HEK293T (cell line): ENCODE data around the gene C4orf17.

Experiments
- CTCF ChIA-PET: fragments of 350-600 bp; formaldehyde crosslinking; extraction: SDS; loops from one replicate; lab custom pipeline; 2021; ENCODE audit warnings: antibody characterized with exemption, inconsistent platforms; lab: Yijun Ruan, JAX
- POLR2A ChIA-PET: fragments of 350-600 bp; formaldehyde crosslinking; extraction: SDS; loops from one replicate; lab custom pipeline; 2020; ENCODE audit warnings: antibody characterized with exemption, inconsistent platforms; lab: Yijun Ruan, JAX
- DNase-seq: peaks from one replicate; pipeline ENCODE4 v3.0.0; 2012; ENCODE audit warnings: mixed read lengths; ENCODE audit errors: extremely low spot score
- ARNT ChIP-seq: fragments of 450-650 bp; IDR thresholded peaks from 2 replicates; pipeline ENCODE4 v1.6.1; 2017; ENCODE audit warnings: mild to moderate bottlenecking
- BHLHE40 ChIP-seq: fragments of 450-650 bp; IDR thresholded peaks from 2 replicates; pipeline ENCODE4 v1.6.1; 2016; ENCODE audit warnings: mild to moderate bottlenecking, moderate library complexity, borderline replicate concordance
- CTBP1 ChIP-seq: fragments of 450-650 bp; IDR thresholded peaks from 2 replicates; pipeline ENCODE4 v1.6.1; 2016; ENCODE audit warnings: borderline replicate concordance
- ELF4 ChIP-seq: fragments of 450-650 bp; IDR thresholded peaks from 2 replicates; pipeline ENCODE4 v1.6.1; 2017; ENCODE audit warnings: antibody characterized with exemption
- FOXA1 ChIP-seq: fragments of 450-650 bp; IDR thresholded peaks from 2 replicates; pipeline ENCODE4 v1.6.1; 2016; ENCODE audit warnings: mild to moderate bottlenecking
- FOXK2 ChIP-seq: fragments of 450-650 bp; IDR thresholded peaks from 2 replicates; pipeline ENCODE4 v1.6.1; 2016; ENCODE audit warnings: mild to moderate bottlenecking
- FOXM1 ChIP-seq: fragments of 450-650 bp; IDR thresholded peaks from 2 replicates; pipeline ENCODE4 v1.6.1; 2017; ENCODE audit warnings: mild to moderate bottlenecking, borderline replicate concordance
- HDGF ChIP-seq: fragments of 450-650 bp; IDR thresholded peaks from 2 replicates; pipeline ENCODE4 v1.6.1; 2017; ENCODE audit warnings: antibody characterized with exemption, borderline replicate concordance
- L3MBTL2 ChIP-seq: fragments of 450-650 bp; conservative IDR thresholded peaks from 2 replicates; pipeline ENCODE4 v1.6.1; 2016; ENCODE audit warnings: mild to moderate bottlenecking
- LEF1 ChIP-seq: fragments of 450-650 bp; IDR thresholded peaks from 2 replicates; pipeline ENCODE4 v1.6.1; 2017; ENCODE audit warnings: mild to moderate bottlenecking, borderline replicate concordance
- NFRKB ChIP-seq: fragments of 450-650 bp; IDR thresholded peaks from 2 replicates; pipeline ENCODE4 v1.6.1; 2016; ENCODE audit warnings: mild to moderate bottlenecking, moderate library complexity
- SP1 ChIP-seq: fragments of 450-650 bp; IDR thresholded peaks from 2 replicates; pipeline ENCODE4 v1.6.1; 2017
- SUZ12 ChIP-seq: fragments of 450-650 bp; IDR thresholded peaks from 2 replicates; pipeline ENCODE4 v1.6.1; 2016; ENCODE audit warnings: mild to moderate bottlenecking
- TARDBP ChIP-seq: fragments of 450-650 bp; IDR thresholded peaks from 2 replicates; pipeline ENCODE4 v1.6.1; 2016
- ZNF384 ChIP-seq: fragments of 450-650 bp; IDR thresholded peaks from 2 replicates; pipeline ENCODE4 v1.6.1; 2016
- TF ChIP-seq, protein P1 (sequence below): fragments of 450-650 bp; IDR thresholded peaks from 2 replicates; pipeline ENCODE4 v1.6.1; 2016

C4orf17 gene

GRCh38 chr4:99574530-99575324 is 63.9 kb downstream of the C4orf17 start, which contains the start of gene MTTP:
MTTP (plus strand) TSS chr4:99574824; CDS start chr4:99574910, 86 bp downstream.
- no peak for TF ChIP-seq NFRKB
- no peak for TF ChIP-seq FOXA1
- TF ChIP-seq LEF1, result no peak
- TF ChIP-seq, protein P1, sequence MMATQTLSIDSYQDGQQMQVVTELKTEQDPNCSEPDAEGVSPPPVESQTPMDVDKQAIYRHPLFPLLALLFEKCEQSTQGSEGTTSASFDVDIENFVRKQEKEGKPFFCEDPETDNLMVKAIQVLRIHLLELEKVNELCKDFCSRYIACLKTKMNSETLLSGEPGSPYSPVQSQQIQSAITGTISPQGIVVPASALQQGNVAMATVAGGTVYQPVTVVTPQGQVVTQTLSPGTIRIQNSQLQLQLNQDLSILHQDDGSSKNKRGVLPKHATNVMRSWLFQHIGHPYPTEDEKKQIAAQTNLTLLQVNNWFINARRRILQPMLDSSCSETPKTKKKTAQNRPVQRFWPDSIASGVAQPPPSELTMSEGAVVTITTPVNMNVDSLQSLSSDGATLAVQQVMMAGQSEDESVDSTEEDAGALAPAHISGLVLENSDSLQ, result no peak
- no peak for TF ChIP-seq FOXM1
- TF ChIP-seq L3MBTL2, result no peak
- no peak for TF ChIP-seq HDGF
- no peak for TF ChIP-seq CTBP1
- no peak for TF ChIP-seq TARDBP
- no peak for TF ChIP-seq ELF4
- no peak for TF ChIP-seq BHLHE40
- TF ChIP-seq ZNF384, result no peak
- TF ChIP-seq ARNT, result no peak
- TF ChIP-seq FOXK2, result no peak
- TF ChIP-seq SP1, result no peak
- TF ChIP-seq SUZ12, result no peak
- POLR2A ChIA-PET, result no interaction called here
- CTCF ChIA-PET, result no interaction called here
- no peak for DNase-seq

GRCh38 chr4:99578714-99579113 is 67.9 kb downstream of the C4orf17 start:
- ChIA-PET POLR2A (no interaction called here), CTCF (interaction anchor here (0.6 kb wide), 1 partner anchor 8 kb away, joined by 4 read pairs; no protein-coding TSS in a partner anchor)
- DNase-seq, result no peak
- TF ChIP-seq ZNF384 (no peak), ARNT (no peak), NFRKB (no peak), L3MBTL2 (no peak), FOXA1 (no peak), CTBP1 (no peak), HDGF (no peak), ELF4 (no peak), SP1 (no peak), BHLHE40 (no peak), FOXK2 (no peak)
- TF ChIP-seq, protein P1, result no peak

GRCh38 chr4:99585516-99585915 is 74.7 kb downstream of the C4orf17 start:
- POLR2A ChIA-PET, result no interaction called here
- no peak for TF ChIP-seq FOXM1
- TF ChIP-seq, protein P1, result no peak
- no peak for TF ChIP-seq SUZ12
- no peak for TF ChIP-seq LEF1
- TF ChIP-seq HDGF, result no peak
- no peak for TF ChIP-seq ARNT
- TF ChIP-seq SP1, result no peak
- TF ChIP-seq BHLHE40, result no peak
- TF ChIP-seq TARDBP, result no peak
- TF ChIP-seq ZNF384, result no peak
- TF ChIP-seq NFRKB, result no peak
- CTCF ChIA-PET, result no interaction called here
- DNase-seq, result no peak

- CTCF ChIA-PET, result no interaction called here
Measured at GRCh38 chr4:99586322-99586721, 75.5 kb downstream of the C4orf17 start.

DNA sequence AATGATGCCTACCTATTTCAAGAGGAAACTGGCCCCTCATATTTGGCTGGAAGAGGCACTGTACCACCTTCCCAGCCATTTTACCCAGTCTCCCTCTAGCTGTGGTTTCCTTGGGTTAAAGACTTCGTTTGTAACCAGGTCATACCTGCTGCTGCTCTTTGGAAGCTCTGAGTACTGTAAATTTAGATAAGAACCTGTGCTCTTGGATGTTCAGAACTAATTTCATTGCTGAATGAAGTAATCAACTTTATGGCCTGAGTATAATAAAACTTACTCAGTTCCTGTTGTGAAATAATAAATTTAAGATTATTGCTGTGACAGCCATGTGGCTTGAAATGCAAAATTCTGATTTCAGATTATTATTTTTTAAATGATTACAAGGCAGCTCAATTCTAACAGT is 76.0 kb downstream of the C4orf17 start:
- TF ChIP-seq, protein P1, result peak; percentile 50; the same call in 1 of the 2 replicates
- TF ChIP-seq NFRKB (no peak), TARDBP (no peak), LEF1 (no peak), FOXM1 (no peak), ARNT (no peak)
- no peak for DNase-seq
- ChIA-PET CTCF (interaction anchor here (0.7 kb wide), 1 partner anchor 8 kb away, joined by 4 read pairs; no protein-coding TSS in a partner anchor), POLR2A (no interaction called here)

More at GRCh38 chr4:99586322-99586721, 75.5 kb downstream of the C4orf17 start:
- no peak for DNase-seq
- TF ChIP-seq NFRKB (no peak), SUZ12 (no peak), LEF1 (no peak)
- POLR2A ChIA-PET, result no interaction called here

DNA sequence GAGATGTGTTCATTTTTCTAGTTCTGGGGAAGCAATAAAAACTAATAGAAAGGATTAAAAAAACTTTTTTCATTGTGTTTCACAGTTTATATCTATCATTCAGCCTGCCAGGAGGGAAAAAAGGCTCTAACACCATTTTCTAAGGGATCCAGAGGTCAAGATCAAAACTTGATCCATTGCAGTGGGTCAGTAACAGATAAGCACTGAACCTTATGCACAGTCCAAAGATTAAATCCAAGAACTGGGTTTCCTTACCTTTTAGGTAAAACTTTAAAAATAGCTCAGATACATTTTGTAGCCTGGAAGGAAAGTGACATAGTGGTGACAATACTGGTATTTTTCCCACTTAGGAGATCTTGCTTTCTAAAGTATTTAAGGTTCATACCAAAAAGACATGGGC is 76.5 kb downstream of the C4orf17 start:
- CTCF ChIA-PET, result interaction anchor here (0.7 kb wide), 1 partner anchor 8 kb away, joined by 4 read pairs; no protein-coding TSS in a partner anchor
- no peak for DNase-seq
- POLR2A ChIA-PET, result interaction anchor here (0.6 kb wide), 1 partner anchor 305 kb away, joined by 3 read pairs; no protein-coding TSS in a partner anchor

More for the DNA sequence above, 76.5 kb downstream of the C4orf17 start:
- no peak for TF ChIP-seq LEF1
- no peak for TF ChIP-seq HDGF
- no peak for TF ChIP-seq CTBP1
- TF ChIP-seq ELF4, result no peak
- TF ChIP-seq SUZ12, result no peak
- TF ChIP-seq FOXM1, result no peak
- no peak for TF ChIP-seq NFRKB
- no peak for TF ChIP-seq TARDBP
- TF ChIP-seq, protein P1, result no peak
- TF ChIP-seq L3MBTL2, result no peak
- TF ChIP-seq ARNT, result no peak
- no peak for TF ChIP-seq BHLHE40
- no peak for TF ChIP-seq SP1
- no peak for TF ChIP-seq FOXA1
- no peak for TF ChIP-seq ZNF384
- no peak for TF ChIP-seq FOXK2
